Colonic mucosa (tissue), 4 donors: Measurements from ENCODE around the gene EVI5L. TPM values are rescaled to one million over a fixed set of nuclear protein-coding genes. Genes with fewer than 3 reads are reported as not detected.

ENCODE experiments used
- DNase-seq: peaks from one replicate; pipeline ENCODE4 v3.0.0-alpha.2; 2020
- H3K27ac ChIP-seq: fragments of 200-600 bp; one replicate; pipeline ENCODE4 v1.8.0; 2021
- H3K27me3 ChIP-seq: fragments of 200-600 bp; one replicate; pipeline ENCODE4 v1.8.0; 2021
- H3K36me3 ChIP-seq: fragments of 200-600 bp; one replicate; pipeline ENCODE4 v1.8.0; 2021
- H3K4me1 ChIP-seq: fragments of 200-600 bp; one replicate; pipeline ENCODE4 v1.8.0; 2021; ENCODE audit warnings: mild to moderate bottlenecking
- H3K4me3 ChIP-seq: fragments of 200-600 bp; one replicate; pipeline ENCODE4 v1.8.0; 2021
- H3K9ac ChIP-seq, 2 donors: one replicate each; pipeline ENCODE4 v1.7.0; 2013; ENCODE audit warnings: control low read depth in 2 of 2, low read depth in 2 of 2, low read length in 2 of 2
- H3K9me3 ChIP-seq: fragments of 200-600 bp; one replicate; pipeline ENCODE4 v1.8.0; 2021
- intact Hi-C: fragments of 100-400 bp; cut with DNase I; formaldehyde crosslinking; loops from one replicate; pipeline ENCODE4 v1.14.1; 2022
- total RNA-seq, 2 donors: library from RNA; stranded (reverse); fragmentation: NEBNext Ultra II Directional in 1 of 2; extraction: Animal tissue kit (Norgen Biotek cat#: 25700) in 1 of 2; gene quantifications; one replicate each; pipeline ENCODE4 v1.2.1, GENCODE V29; 2021
- TF ChIP-seq, protein P1 (sequence below): fragments of 200-600 bp; IDR thresholded peaks from one replicate; pipeline ENCODE4 v1.8.0; 2022; ENCODE audit warnings: antibody characterized with exemption, mild to moderate bottlenecking
- donor health status: healthy.
- donor health status: DM: no; HTN: no; CAD: no.
- donor health status: DM: no; HTN: no; CAD: no.

The EVI5L gene
- total RNA-seq, 2 donors from 2014 or later = 10.6 to 12.0 TPM

DNA sequence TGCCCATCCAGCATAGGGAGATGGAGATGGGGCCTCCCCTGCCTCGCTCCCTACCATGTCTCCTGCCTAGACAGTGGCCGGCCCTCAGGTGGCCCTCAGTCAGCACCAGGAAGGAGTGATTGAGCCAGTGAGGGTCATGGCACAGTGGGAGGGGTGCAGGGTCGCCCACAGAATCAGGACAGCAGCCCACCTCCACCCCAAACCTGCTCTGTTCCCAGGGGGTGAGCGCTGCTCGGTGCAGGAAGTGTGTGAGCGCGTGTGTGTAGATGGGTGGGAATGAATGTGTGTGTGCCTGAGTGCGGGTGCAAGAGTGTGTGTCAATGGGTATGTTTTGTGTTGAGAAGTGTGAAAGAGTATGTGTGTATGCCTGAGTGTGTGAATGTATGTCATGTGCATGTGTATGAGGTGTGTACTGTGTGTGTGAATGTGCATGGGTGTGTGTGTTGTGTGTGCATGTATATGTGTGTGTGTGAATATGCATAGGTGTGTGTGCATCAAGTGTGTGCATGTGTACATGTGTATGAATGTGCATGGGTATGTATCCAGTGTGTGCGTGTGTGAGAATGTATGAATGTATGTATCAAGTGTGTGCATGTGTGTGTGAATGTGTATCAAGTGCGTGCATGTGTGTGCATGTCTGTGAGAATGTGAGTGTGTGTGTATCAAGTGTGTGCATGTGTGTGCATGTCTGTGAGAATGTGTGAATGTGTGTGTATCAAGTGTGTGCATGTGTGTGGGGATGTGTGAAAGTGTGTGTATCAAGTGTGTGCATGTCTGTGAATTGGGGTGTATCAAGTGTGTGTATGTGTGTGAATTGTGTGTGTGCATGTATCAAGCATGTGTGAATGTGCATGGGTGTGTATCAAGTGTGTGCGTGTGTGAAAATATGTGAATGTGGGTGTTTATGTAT, 12.0 kb downstream of the EVI5L start:
- TF ChIP-seq, protein P1, sequence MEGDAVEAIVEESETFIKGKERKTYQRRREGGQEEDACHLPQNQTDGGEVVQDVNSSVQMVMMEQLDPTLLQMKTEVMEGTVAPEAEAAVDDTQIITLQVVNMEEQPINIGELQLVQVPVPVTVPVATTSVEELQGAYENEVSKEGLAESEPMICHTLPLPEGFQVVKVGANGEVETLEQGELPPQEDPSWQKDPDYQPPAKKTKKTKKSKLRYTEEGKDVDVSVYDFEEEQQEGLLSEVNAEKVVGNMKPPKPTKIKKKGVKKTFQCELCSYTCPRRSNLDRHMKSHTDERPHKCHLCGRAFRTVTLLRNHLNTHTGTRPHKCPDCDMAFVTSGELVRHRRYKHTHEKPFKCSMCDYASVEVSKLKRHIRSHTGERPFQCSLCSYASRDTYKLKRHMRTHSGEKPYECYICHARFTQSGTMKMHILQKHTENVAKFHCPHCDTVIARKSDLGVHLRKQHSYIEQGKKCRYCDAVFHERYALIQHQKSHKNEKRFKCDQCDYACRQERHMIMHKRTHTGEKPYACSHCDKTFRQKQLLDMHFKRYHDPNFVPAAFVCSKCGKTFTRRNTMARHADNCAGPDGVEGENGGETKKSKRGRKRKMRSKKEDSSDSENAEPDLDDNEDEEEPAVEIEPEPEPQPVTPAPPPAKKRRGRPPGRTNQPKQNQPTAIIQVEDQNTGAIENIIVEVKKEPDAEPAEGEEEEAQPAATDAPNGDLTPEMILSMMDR = no peak
- H3K27ac ChIP-seq = no peak overlapping the region
- H3K36me3 ChIP-seq = no peaks in the 10 kb centered on the region
- no peak overlapping the region for H3K9ac ChIP-seq
- H3K9me3 ChIP-seq = no peaks in the 10 kb centered on the region
- no peaks in the 10 kb centered on the region for H3K27me3 ChIP-seq
- H3K4me3 ChIP-seq = no peak overlapping the region
- DNase-seq = no peak
- intact Hi-C loops = no loop called here
- H3K4me1 ChIP-seq = no peaks in the 10 kb centered on the region

DNA sequence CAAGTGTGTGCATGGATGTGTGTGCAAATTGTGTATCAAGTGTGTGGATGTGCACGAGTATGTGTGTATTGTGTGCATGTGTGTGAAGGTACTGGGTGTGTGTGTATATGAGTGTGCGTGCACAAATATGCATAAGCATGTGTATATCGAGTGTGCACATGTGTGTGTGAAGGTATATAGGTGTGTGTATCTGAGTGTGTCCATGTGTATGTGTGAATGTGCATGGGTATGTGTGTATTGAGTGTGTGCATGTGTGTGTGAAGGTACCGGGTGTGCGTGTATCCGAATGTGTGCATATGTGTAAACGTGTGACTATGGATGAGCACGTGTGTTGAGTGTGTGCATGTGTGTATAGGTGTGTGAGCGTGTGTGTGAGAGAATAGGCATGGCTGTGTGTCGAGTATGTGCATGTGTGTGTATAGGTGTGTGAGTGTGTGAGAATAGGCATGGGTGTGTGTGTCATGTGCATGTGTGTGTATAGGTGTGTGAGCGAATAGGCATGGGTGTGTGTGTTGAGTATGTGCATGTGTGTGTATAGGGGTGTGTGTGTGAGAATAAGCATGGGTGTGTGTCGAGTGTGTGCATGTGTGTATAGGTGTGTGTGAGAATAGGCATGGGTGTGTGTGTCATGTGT, 12.8 kb downstream of the EVI5L start:
- Histone ChIP-seq H3K27ac (no peak overlapping the region), H3K4me3 (no peak overlapping the region), H3K4me1 (no peaks in the 10 kb centered on the region), H3K9me3 (no peaks in the 10 kb centered on the region), H3K27me3 (no peaks in the 10 kb centered on the region), H3K9ac (no peak overlapping the region), H3K36me3 (no peaks in the 10 kb centered on the region)
- intact Hi-C loops = no loop called here
- TF ChIP-seq, protein P1 = no peak
- no peak for DNase-seq

DNA sequence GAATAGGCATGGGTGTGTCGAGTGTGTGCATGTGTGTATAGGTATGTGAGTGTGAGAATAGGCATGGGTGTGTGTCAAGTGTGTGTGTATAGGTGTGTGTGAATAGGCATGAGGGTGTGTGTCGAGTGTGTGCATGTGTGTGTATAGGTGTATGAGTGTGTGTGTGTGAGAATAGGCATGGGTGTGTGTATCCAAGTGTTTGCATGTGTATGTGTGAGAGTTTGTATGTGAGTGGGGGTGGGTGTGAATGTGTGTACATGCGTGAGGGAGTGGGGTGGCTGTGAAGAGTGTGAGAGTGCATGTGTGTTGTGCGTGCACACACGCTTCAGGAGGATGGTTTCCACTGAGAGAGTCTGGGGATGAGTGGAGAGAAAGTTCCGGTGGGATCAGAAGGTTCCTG, 13.5 kb downstream of the EVI5L start:
- no peak overlapping the region for H3K27ac ChIP-seq
- no peak for DNase-seq
- H3K4me3 ChIP-seq = no peak overlapping the region
- no peaks in the 10 kb centered on the region for H3K36me3 ChIP-seq
- intact Hi-C loops = no loop called here
- H3K4me1 ChIP-seq = no peaks in the 10 kb centered on the region
- no peak overlapping the region for H3K9ac ChIP-seq
- H3K9me3 ChIP-seq = no peaks in the 10 kb centered on the region
- no peaks in the 10 kb centered on the region for H3K27me3 ChIP-seq
- TF ChIP-seq, protein P1 = no peak

DNA sequence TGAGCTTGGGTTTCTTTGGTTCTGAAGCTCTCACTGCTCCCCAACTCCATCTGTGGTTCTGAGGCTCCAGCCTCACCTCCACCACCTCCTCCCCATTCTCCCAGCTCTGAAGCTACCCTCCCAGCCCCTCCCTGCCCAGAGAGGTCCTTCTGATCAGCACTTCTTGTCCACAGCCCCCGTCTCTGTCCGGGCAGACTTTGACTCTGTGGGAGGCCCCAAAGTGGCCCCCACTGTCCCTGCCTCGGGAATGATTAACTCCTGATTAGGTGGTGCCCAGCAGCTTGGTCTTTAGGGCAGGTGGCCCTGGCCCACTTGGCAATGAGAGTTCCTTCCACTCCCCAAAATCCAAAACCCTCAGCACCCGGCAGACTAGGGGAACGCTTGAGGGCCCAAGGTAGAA, 14.4 kb downstream of the EVI5L start:
- Histone ChIP-seq H3K27ac (no peak overlapping the region), H3K4me3 (no peak overlapping the region), H3K9me3 (no peaks in the 10 kb centered on the region), H3K27me3 (no peaks in the 10 kb centered on the region), H3K9ac (no peak overlapping the region), H3K36me3 (no peaks in the 10 kb centered on the region), H3K4me1 (no peaks in the 10 kb centered on the region)
- DNase-seq = no peak
- intact Hi-C loops = no loop called here
- TF ChIP-seq, protein P1 = no peak

DNA sequence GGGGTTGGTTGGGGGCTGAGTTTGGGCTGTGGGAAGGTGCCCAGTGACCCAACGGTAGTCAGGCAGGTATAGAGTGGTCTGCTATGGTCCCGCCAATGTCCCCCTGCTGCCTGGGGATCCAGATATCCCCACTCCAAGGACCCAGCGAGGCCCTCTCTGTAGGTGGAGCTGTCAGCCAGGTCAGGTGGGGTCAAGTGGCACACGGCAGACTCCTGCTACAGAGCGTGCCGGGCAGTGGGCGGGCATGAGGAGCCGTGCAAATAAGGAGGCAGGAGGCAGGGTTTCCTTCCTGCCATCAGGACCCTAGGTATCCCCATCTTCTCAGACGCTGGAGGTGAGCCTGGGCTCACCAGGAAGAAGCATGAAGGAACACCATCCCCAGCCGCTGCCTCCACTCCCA, 14.9 kb downstream of the EVI5L start:
- no peak overlapping the region for H3K27ac ChIP-seq
- no peak overlapping the region for H3K4me3 ChIP-seq
- H3K9me3 ChIP-seq = no peaks in the 10 kb centered on the region
- H3K9ac ChIP-seq = no peak overlapping the region
- DNase-seq = no peak
- TF ChIP-seq, protein P1 = no peak
- H3K4me1 ChIP-seq = no peaks in the 10 kb centered on the region
- no peaks in the 10 kb centered on the region for H3K36me3 ChIP-seq
- H3K27me3 ChIP-seq = no peaks in the 10 kb centered on the region
- intact Hi-C loops = no loop called here
